ENCODE data around the gene C6orf132. TPM values are rescaled to one million over a fixed set of nuclear protein-coding genes. Genes with fewer than 3 reads are reported as not detected.

C6orf132 gene
- total RNA-seq, 1 experiment from 2014 or later: 88.5 TPM

- H3K9me3 Mint-ChIP-seq (ENCODE audit: low read depth, unreplicated experiment): no peaks in the 10 kb centered on the region
- H3K4me3 Mint-ChIP-seq (ENCODE audit: low read depth, unreplicated experiment): no peak overlapping the region
- peaks cover 82% of the 10 kb centered on the region for H3K36me3 Mint-ChIP-seq (ENCODE audit: insufficient read depth, unreplicated experiment)
- peaks cover 40% of the 10 kb centered on the region for H3K4me1 Mint-ChIP-seq (ENCODE audit: low read depth, unreplicated experiment)
- no peak overlapping the region for H3K27ac Mint-ChIP-seq (ENCODE audit: unreplicated experiment)
- CTCF ChIA-PET: interaction anchor here (0.7 kb wide), 1 partner anchor 127 kb away, joined by 3 read pairs; no protein-coding TSS in a partner anchor
- H3K27me3 Mint-ChIP-seq (ENCODE audit: unreplicated experiment): no peaks in the 10 kb centered on the region
- BruUV-seq (replicated peaks): no TSS peak
- intact Hi-C loops (cut with micrococcal nuclease; ENCODE audit: unreplicated experiment): no loop called here
- TF ChIP-seq CTCF (IDR thresholded peaks at IDR 0.05; ENCODE audit: unreplicated experiment): no peak
- DNase-seq: no peak
Measured at GRCh38 chr6:42104095-42104803, 38.2 kb downstream of the C6orf132 start.

GRCh38 chr6:42103753-42104094 lies 38.7 kb downstream of the C6orf132 start:
- TF ChIP-seq CTCF (IDR thresholded peaks at IDR 0.05; ENCODE audit: unreplicated experiment): no peak
- peaks cover 82% of the 10 kb centered on the region for H3K36me3 Mint-ChIP-seq (ENCODE audit: insufficient read depth, unreplicated experiment)

GRCh38 chr6:42103216-42103615 lies 39.2 kb downstream of the C6orf132 start:
- Mint-ChIP-seq H3K9me3 (ENCODE audit: low read depth, unreplicated experiment) (no peaks in the 10 kb centered on the region), H3K4me1 (ENCODE audit: low read depth, unreplicated experiment) (peaks cover 50% of the 10 kb centered on the region), H3K27ac (ENCODE audit: unreplicated experiment) (peak overlapping the region; percentile 79), H3K27me3 (ENCODE audit: unreplicated experiment) (no peaks in the 10 kb centered on the region), H3K4me3 (ENCODE audit: low read depth, unreplicated experiment) (no peak overlapping the region), H3K36me3 (ENCODE audit: insufficient read depth, unreplicated experiment) (peaks cover 82% of the 10 kb centered on the region)
- CTCF ChIA-PET: no interaction called here
- TF ChIP-seq CTCF (IDR thresholded peaks at IDR 0.05; ENCODE audit: unreplicated experiment): no peak
- no peak for DNase-seq
- no TSS peak for BruUV-seq (replicated peaks)
- intact Hi-C loops (cut with micrococcal nuclease; ENCODE audit: unreplicated experiment): no loop called here

More at GRCh38 chr6:42103753-42104094, 38.7 kb downstream of the C6orf132 start:
- CTCF ChIA-PET: no interaction called here
- Mint-ChIP-seq H3K4me1 (ENCODE audit: low read depth, unreplicated experiment) (peaks cover 45% of the 10 kb centered on the region), H3K27ac (ENCODE audit: unreplicated experiment) (no peak overlapping the region), H3K27me3 (ENCODE audit: unreplicated experiment) (no peaks in the 10 kb centered on the region), H3K4me3 (ENCODE audit: low read depth, unreplicated experiment) (no peak overlapping the region), H3K9me3 (ENCODE audit: low read depth, unreplicated experiment) (no peaks in the 10 kb centered on the region)
- no peak for DNase-seq
- intact Hi-C loops (cut with micrococcal nuclease; ENCODE audit: unreplicated experiment): no loop called here
- BruUV-seq (replicated peaks): no TSS peak

DNA sequence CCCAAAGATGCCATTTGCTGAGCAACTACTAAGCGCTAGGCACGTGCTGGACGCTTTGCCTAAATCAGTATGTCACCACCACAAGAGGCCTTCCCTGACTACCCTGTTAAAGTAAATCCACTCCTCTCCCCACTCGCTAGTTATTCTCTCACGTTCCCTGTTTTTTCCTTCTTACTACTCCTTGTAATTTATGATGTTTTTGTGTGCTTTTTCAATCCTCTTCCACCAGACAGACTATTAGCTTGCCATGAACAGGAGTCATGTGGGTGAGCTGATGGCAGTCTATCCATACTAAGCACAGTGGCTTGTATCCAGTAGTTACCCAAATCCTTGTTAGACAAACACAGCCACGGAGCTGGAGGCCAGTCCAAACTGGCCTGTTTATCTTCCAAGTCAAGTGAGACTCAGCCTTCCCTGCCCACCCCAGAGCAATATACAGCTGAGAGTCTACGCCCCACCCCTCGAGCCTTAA lies 41.2 kb downstream of the C6orf132 start:
- peak overlapping the region; percentile 38 for H3K27ac Mint-ChIP-seq (ENCODE audit: unreplicated experiment)
- TF ChIP-seq CTCF (IDR thresholded peaks at IDR 0.05; ENCODE audit: unreplicated experiment): no peak
- CTCF ChIA-PET: interaction anchor here (0.9 to 1.4 kb wide), 2 partner anchors 13 to 36 kb away, joined by 3 to 4 read pairs; no protein-coding TSS in a partner anchor
- no peaks in the 10 kb centered on the region for H3K9me3 Mint-ChIP-seq (ENCODE audit: low read depth, unreplicated experiment)
- DNase-seq: no peak
- BruUV-seq (replicated peaks): no TSS peak
- peak overlapping the region; percentile 2 for H3K4me3 Mint-ChIP-seq (ENCODE audit: low read depth, unreplicated experiment)
- H3K27me3 Mint-ChIP-seq (ENCODE audit: unreplicated experiment): no peaks in the 10 kb centered on the region
- H3K4me1 Mint-ChIP-seq (ENCODE audit: low read depth, unreplicated experiment): peaks cover 60% of the 10 kb centered on the region
- peaks cover 80% of the 10 kb centered on the region for H3K36me3 Mint-ChIP-seq (ENCODE audit: insufficient read depth, unreplicated experiment)
- intact Hi-C loops (cut with micrococcal nuclease; ENCODE audit: unreplicated experiment): no loop called here
